GM18498 (cell line): ENCODE measurements around the gene MYOM3.

Source experiments
- ATAC-seq: cut with Tn5 transposase; IDR thresholded peaks from one replicate; pipeline ENCODE4 v1.9.1; 2021; ENCODE audit warnings: mild to moderate bottlenecking, moderate library complexity; ENCODE audit not compliant: unreplicated experiment

The MYOM3 gene

GRCh38 chr1:24117722-24118409, 5.9 kb upstream of the MYOM3 start:
- ATAC-seq = no peak

GRCh38 chr1:24117132-24117531, 5.2 kb upstream of the MYOM3 start:
- no peak for ATAC-seq

GRCh38 chr1:24114753-24115152, 2.8 kb upstream of the MYOM3 start:
- no peak for ATAC-seq

- ATAC-seq = no peak
These were observed 1.7 kb upstream of the MYOM3 start for GRCh38 chr1:24113641-24114033.

- ATAC-seq = no peak
These were observed 506 bp downstream of the MYOM3 start for GRCh38 chr1:24111262-24111995.

- ATAC-seq = no peak
These were observed 1.2 kb downstream of the MYOM3 start for GRCh38 chr1:24110642-24111261.

- no peak for ATAC-seq
These were observed 2.1 kb downstream of the MYOM3 start for GRCh38 chr1:24109686-24110475.

GRCh38 chr1:24109166-24109483, 2.8 kb downstream of the MYOM3 start:
- ATAC-seq = no peak

GRCh38 chr1:24108334-24109165, 3.4 kb downstream of the MYOM3 start:
- no peak for ATAC-seq

GRCh38 chr1:24107462-24108138, 4.3 kb downstream of the MYOM3 start:
- ATAC-seq = no peak

- no peak for ATAC-seq
These were observed 6.4 kb downstream of the MYOM3 start for GRCh38 chr1:24105368-24106160.

- ATAC-seq = no peak
These were observed 7.1 kb downstream of the MYOM3 start for GRCh38 chr1:24104854-24105253.

GRCh38 chr1:24103879-24104278, 8.1 kb downstream of the MYOM3 start:
- ATAC-seq = no peak

GRCh38 chr1:24103408-24103807, 8.5 kb downstream of the MYOM3 start:
- no peak for ATAC-seq

GRCh38 chr1:24102961-24103360, 9.0 kb downstream of the MYOM3 start:
- ATAC-seq = no peak

- no peak for ATAC-seq
These were observed 9.9 kb downstream of the MYOM3 start for GRCh38 chr1:24101796-24102586.

GRCh38 chr1:24100945-24101737, 10.8 kb downstream of the MYOM3 start:
- no peak for ATAC-seq
